OCI-LY3 (cell line): ENCODE results near the gene H1-8.

ENCODE experiments used
- CTCF ChIP-seq: fragments of 200-600, 300-600 bp; sonication (generic); IDR thresholded peaks from 2 replicates; pipeline ENCODE4 v1.5.1; 2014; ENCODE audit warnings: antibody characterized with exemption, low read length, low read depth
- EZH2phosphoT487 ChIP-seq: fragments of 200-600 bp; shearing (Covaris generic); IDR thresholded peaks from 2 replicates; pipeline ENCODE4 v1.6.1; 2018; ENCODE audit warnings: antibody characterized with exemption, mixed run types, low read depth

DNA sequence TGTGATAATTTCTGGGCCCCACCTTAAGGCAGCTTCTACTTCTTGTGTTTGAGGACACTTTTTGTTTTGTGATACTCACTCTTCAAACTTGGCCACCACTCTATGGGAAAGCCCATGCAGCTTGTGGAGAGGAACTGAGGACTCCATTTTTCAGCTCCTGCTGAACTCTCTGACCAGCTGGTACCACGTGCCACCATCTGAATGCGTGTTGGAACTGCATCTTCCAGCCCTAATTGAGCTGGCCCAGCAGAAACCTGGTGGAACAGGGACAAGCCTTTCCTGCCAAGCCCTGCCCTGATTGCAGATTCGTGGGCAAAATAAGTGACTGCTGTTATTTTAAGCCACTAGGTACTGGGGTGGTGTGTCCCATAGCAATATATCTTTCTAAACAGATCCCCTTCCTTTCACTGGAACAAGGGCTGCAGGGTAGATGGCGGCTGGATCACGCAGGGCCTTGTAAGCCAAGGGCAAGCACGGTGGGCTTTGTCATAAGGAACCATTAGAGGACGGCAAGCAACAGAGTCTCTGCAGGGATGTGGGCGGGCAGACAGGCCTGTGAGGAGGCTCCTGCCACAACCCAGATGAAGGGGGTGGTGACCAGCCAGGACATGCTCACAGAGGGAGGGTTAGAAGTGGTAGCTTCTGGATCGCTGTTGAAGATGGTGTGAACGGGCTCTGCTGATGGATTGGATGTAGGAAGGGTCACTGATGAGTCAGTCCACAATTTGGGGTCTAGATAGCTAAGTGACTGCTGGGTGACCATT lies 9.5 kb downstream of the H1-8 start:
- TF ChIP-seq CTCF (no peak), EZH2phosphoT487 (no peak)
